Stomach (tissue), 9 donors: Measurements from ENCODE around the gene TUBGCP3. TPM values are rescaled to one million over a fixed set of nuclear protein-coding genes. Genes with fewer than 3 reads are reported as not detected.
"Not testable (repeated sequence)": the region's sequence is repeated elsewhere in the genome, so short reads cannot be mapped to it uniquely, and the experiment has no call there.

Experiments used
- DNase-seq, 2 donors: peaks; one replicate each; pipeline versions ENCODE4 v3.0.0 to v3.0.0-alpha.2; 2013 to 2019
- H3K27ac ChIP-seq, 5 donors: fragments of 200-600 bp in 4 of 5; sonication (generic) in 4 of 5; one replicate each; pipeline ENCODE4 v1.5.1; 2013 to 2019; ENCODE audit warnings: mild to moderate bottlenecking in 1 of 5, moderate library complexity in 1 of 5
- H3K27me3 ChIP-seq, 3 donors: fragments of 200-600 bp; sonication (generic); one replicate each; pipeline ENCODE4 v1.5.1; 2017 to 2019; ENCODE audit warnings: mixed run types in 1 of 3
- H3K36me3 ChIP-seq, 4 donors: fragments of 200-600 bp; sonication (generic); 1 replicate in 3 of 4; 2 replicates in 1 of 4; pipeline ENCODE4 v1.5.1; 2016 to 2019
- H3K4me1 ChIP-seq, 4 donors: fragments of 200-600 bp; sonication (generic); one replicate each; pipeline ENCODE4 v1.5.1; 2016 to 2019
- H3K4me3 ChIP-seq, 4 donors: fragments of 200-600 bp; sonication (generic) in 3 of 4; one replicate each; pipeline ENCODE4 v1.5.1; 2016 to 2019; ENCODE audit warnings: mild to moderate bottlenecking in 1 of 4
- H3K9me3 ChIP-seq, 4 donors: fragments of 200-600 bp; sonication (generic); one replicate each; pipeline ENCODE4 v1.5.1; 2016 to 2019
- CTCF ChIP-seq, 7 experiments: fragments of 450-650 bp in 4 of 7; fragments of 200-600 bp in 3 of 7; sonication (generic) in 3 of 7; IDR thresholded peaks; one replicate each; pipeline ENCODE4 v1.5.1; 2016 to 2019; ENCODE audit warnings: antibody characterized with exemption in 7 of 7, control low read depth in 2 of 7, mild to moderate bottlenecking in 1 of 7
- EP300 ChIP-seq: sonication (generic); formaldehyde crosslinking; IDR thresholded peaks from one replicate; pipeline ENCODE4 v1.6.1; 2017; ENCODE audit warnings: antibody characterized with exemption
- POLR2A ChIP-seq, 4 donors: fragments of 450-650 bp; IDR thresholded peaks; one replicate each; pipeline ENCODE4 v1.6.1; 2016; ENCODE audit warnings: antibody characterized with exemption in 4 of 4, control low read depth in 2 of 4, mild to moderate bottlenecking in 1 of 4, moderate library complexity in 1 of 4
- POLR2AphosphoS5 ChIP-seq, 3 donors: sonication (generic); formaldehyde crosslinking; IDR thresholded peaks; one replicate each; pipeline ENCODE4 v1.6.1; 2016; ENCODE audit warnings: antibody characterized with exemption in 3 of 3
- WGBS, 5 donors: extraction: QIAGEN DNeasy Blood & Tissue Kit in 3 of 5; methylation state at CpG; one replicate each; pipeline versions ENCODE4 v1.1.5 to v1.1.7; 2013 to 2018; 5-methylcytosine and 5-hydroxymethylcytosine counted together
- intact Hi-C: fragments of 100-400 bp; cut with DNase I; formaldehyde crosslinking; loops from one replicate; pipeline ENCODE4 v1.15.1; 2023; ENCODE audit warnings: low total_unique reads
- polyA plus RNA-seq, 3 donors: library from polyadenylated mRNA; stranded (reverse); fragments of 200-250 nt; gene quantifications; one replicate each; pipeline ENCODE4 v1.2.3, GENCODE V29; 2013
- total RNA-seq, 5 donors: library from RNA; depleted of rRNA; stranded (reverse); fragments of >200 nt; gene quantifications; one replicate each; pipeline versions ENCODE4 v1.1.0 to v1.2.3, GENCODE V29; 2014 to 2016
- donor health status: healthy with polysubstance abuse.
- donor health status: Bipolar disorder and iron deficiency.
- donor health status: healthy.

TUBGCP3 gene
- total and polyA plus RNA-seq, 8 donors, result 7.8 to 49.6 (median 15.2) TPM

DNA sequence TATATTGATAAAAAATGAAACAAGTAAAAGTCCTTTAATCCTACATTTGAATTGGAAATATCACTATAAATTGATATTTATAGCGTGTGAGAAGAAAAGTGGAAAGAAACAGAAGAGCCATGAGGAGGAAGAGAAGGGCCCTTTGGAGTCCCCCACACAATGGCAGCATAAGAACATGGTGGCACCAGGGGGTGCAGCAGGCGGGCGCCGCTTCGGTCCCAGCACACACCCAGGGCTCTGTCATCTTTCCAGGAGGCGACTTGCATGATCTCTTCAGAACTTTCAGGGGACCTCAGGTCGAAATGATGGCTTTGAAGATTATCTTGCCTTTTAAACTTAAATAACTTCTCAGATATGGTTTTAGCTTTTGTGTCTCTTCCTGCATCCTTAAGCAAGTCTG, 91.8 kb downstream of the TUBGCP3 start:
- no peak for DNase-seq
- Histone ChIP-seq H3K9me3 (no peaks in the 10 kb centered on the region), H3K27ac (no peak overlapping the region), H3K27me3 (no peaks in the 10 kb centered on the region), H3K36me3 (peaks cover 24 to 76% (median 68%) of the 10 kb centered on the region in 4 donors), H3K4me3 (no peak overlapping the region), H3K4me1 (no peaks in the 10 kb centered on the region)
- WGBS, 5 donors, result 90 to 99% (median 94%) methylated on average over 7 of the region's 7 CpGs
- intact Hi-C loops, result no loop called here
- TF ChIP-seq CTCF (IDR thresholded peaks at IDR 0.05), result no peak
- TF ChIP-seq EP300, result no peak

GRCh38 chr13:112495465-112495864, 92.5 kb downstream of the TUBGCP3 start:
- H3K4me1 ChIP-seq, result no peaks in the 10 kb centered on the region
- H3K27ac ChIP-seq, result no peak overlapping the region
- no peaks in the 10 kb centered on the region for H3K27me3 ChIP-seq
- no peak for DNase-seq
- TF ChIP-seq CTCF (IDR thresholded peaks at IDR 0.05) (no peak), POLR2A (IDR thresholded peaks at IDR 0.05) (no peak), POLR2AphosphoS5 (IDR thresholded peaks at IDR 0.05) (no peak), EP300 (no peak)
- H3K36me3 ChIP-seq, result peaks cover 24 to 70% (median 61%) of the 10 kb centered on the region in 4 donors
- intact Hi-C loops, result no loop called here
- H3K9me3 ChIP-seq, result no peaks in the 10 kb centered on the region
- 72 to 89% (median 78%) methylated on average over 2 of the region's 2 CpGs for WGBS, 5 donors
- H3K4me3 ChIP-seq, result no peak overlapping the region

DNA sequence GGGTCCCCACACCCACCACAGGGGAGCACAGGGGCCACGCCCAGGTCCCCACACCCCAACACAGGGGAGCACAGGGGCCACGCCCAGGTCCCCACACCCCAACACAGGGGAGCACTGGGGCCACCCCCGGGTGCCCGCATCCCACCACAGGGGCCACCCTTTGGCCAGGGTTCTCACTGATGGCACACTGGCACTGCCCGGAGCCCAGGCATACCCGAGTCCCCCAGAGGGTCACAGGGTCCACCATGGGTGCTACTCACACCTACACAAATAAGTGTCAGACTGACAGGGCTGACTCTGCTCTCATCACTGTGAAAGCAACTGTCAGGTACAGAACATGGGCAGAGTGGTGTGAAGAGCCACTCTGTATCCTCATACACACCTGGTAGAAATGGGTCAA, 98.8 kb downstream of the TUBGCP3 start:
- intact Hi-C loops, result no loop called here
- H3K4me1 ChIP-seq, result no peaks in the 10 kb centered on the region
- no peak overlapping the region for H3K27ac ChIP-seq
- H3K9me3 ChIP-seq, result no peaks in the 10 kb centered on the region
- DNase-seq, result no peak
- no peak for TF ChIP-seq POLR2A (IDR thresholded peaks at IDR 0.05)
- TF ChIP-seq EP300, result no peak
- no peak for TF ChIP-seq CTCF (IDR thresholded peaks at IDR 0.05)
- TF ChIP-seq POLR2AphosphoS5 (IDR thresholded peaks at IDR 0.05), result no peak
- no peak overlapping the region for H3K4me3 ChIP-seq
- WGBS, 5 donors, result 92 to 96% (median 93%) methylated on average over 4 to 6 of the region's 6 CpGs
- H3K27me3 ChIP-seq, result no peaks in the 10 kb centered on the region
- H3K36me3 ChIP-seq, result peaks cover 4 to 52% (median 48%) of the 10 kb centered on the region in 4 donors

DNA sequence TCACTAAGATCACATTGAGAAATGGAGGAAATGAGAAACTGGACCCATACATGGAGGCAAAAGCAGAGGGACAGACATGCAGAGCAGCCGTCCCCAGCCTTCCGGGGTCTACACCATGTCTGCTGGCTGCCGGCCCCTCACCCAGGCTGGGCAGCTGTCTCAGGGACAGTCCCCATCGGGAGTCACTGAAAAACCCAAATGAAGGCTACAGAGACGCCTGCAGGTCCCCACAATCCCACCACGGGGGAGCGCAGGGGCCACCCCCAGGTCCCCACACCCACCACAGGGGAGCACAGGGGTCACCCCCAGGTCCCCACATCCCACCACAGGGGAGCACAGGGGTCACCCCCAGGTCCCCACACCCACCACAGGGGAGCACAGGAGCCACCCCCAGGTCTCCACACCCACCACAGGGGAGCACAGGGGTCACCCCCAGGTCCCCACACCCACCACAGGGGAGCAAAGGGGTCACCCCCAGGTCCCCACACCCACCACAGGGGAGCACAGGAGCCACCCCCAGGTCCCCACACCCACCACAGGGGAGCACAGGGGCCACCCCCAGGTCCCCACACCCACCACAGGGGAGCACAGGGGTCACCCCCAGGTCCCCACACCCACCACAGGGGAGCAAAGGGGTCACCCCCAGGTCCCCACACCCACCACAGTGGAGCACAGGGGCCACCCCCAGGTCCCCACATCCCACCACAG, 99.5 kb downstream of the TUBGCP3 start:
- peaks cover 4 to 59% (median 52%) of the 10 kb centered on the region in 4 donors for H3K36me3 ChIP-seq
- intact Hi-C loops, H3K4me3 ChIP-seq, H3K27me3 ChIP-seq, H3K4me1 ChIP-seq, H3K9me3 ChIP-seq, DNase-seq, H3K27ac ChIP-seq: not testable (repeated sequence)
- WGBS, 5 donors, result 86 to 98% (median 96%) methylated on average over 4 to 7 of the region's 7 CpGs

- no peak for DNase-seq
- H3K27ac ChIP-seq, result no peak overlapping the region
- H3K36me3 ChIP-seq, result peaks cover 4 to 62% (median 52%) of the 10 kb centered on the region in 4 donors
- H3K4me3 ChIP-seq, result no peak overlapping the region
- no peaks in the 10 kb centered on the region for H3K4me1 ChIP-seq
- TF ChIP-seq POLR2AphosphoS5 (IDR thresholded peaks at IDR 0.05) (no peak), CTCF (IDR thresholded peaks at IDR 0.05) (no peak), EP300 (no peak), POLR2A (IDR thresholded peaks at IDR 0.05) (no peak)
- no peaks in the 10 kb centered on the region for H3K9me3 ChIP-seq
- no peaks in the 10 kb centered on the region for H3K27me3 ChIP-seq
- intact Hi-C loops, result no loop called here
- WGBS, 5 donors, result 88 to 93% (median 90%) methylated on average over 8 of the region's 8 CpGs
These were observed 100.8 kb downstream of the TUBGCP3 start for GRCh38 chr13:112487127-112487517.
